GM12878 (cell line): Measurements from ENCODE around the gene HOXB2. TPM values are rescaled to one million over a fixed set of nuclear protein-coding genes. Genes with fewer than 3 reads are reported as not detected.

Source experiments
- ATAC-seq: fragments of 200-7000 bp; cut with Tn5 transposase; 3 replicates; pipeline ENCODE4 v1.9.1; 2020; ENCODE audit warnings: mild to moderate bottlenecking, moderate library complexity
- BruUV-seq: library from RNA; stranded (reverse); fragments of 400-500 nt; replicated peaks from 2 replicates; lab custom pipeline; 2021; lab: Mats Ljungman, UMichigan
- CTCF ChIA-PET: fragments of 300-600 bp; sonication (Branson Sonifier 250); formaldehyde crosslinking; extraction: SDS; loops from one replicate; lab custom pipeline; 2021; ENCODE audit warnings: inconsistent platforms; lab: Yijun Ruan, JAX
- POLR2A ChIA-PET: fragments of 350-600 bp; formaldehyde crosslinking; extraction: SDS; loops from one replicate; lab custom pipeline; 2021; ENCODE audit warnings: inconsistent platforms; lab: Charles Lee
- RAD21 ChIA-PET: fragments of 300-600 bp; sonication (Branson Sonifier 250); formaldehyde crosslinking; loops from one replicate; lab custom pipeline; 2023; ENCODE audit warnings: antibody characterized with exemption; ENCODE audit not compliant: unreplicated experiment; lab: Charles Lee
- SMC1A ChIA-PET: fragments of 300-600 bp; sonication (Branson Sonifier 250); formaldehyde crosslinking; loops from one replicate; lab custom pipeline; 2023; ENCODE audit not compliant: unreplicated experiment, uncharacterized antibody; lab: Charles Lee
- DNase-seq: peaks from one replicate; pipeline ENCODE4 v3.0.0-alpha.2; 2011; ENCODE audit warnings: low read depth, low spot score
- FAIRE-seq: peaks from 3 replicates; lab custom pipeline; 2011; peaks lifted over from hg19 to GRCh38; lab: Jason Lieb, UNC
- H2AFZ ChIP-seq: 2 replicates; pipeline ENCODE4 v1.6.0; 2011; ENCODE audit warnings: low read depth, low read length, control low read depth; ENCODE audit not compliant: control insufficient read depth
- H3K27ac ChIP-seq: 2 replicates; pipeline ENCODE4 v1.5.1; 2011; ENCODE audit warnings: control low read depth; ENCODE audit not compliant: control insufficient read depth, insufficient read depth
- H3K27me3 ChIP-seq, 2 experiments: replicated peaks in 1 of 2; 2 replicates each; pipeline versions ENCODE4 v1.6.0 to v1.6.1; 2011; ENCODE audit warnings: low read length in 1 of 2; ENCODE audit not compliant: control insufficient read depth in 2 of 2, insufficient read depth in 2 of 2
- H3K36me3 ChIP-seq, 2 experiments: 2 replicates each; pipeline ENCODE4 v1.5.1; 2011; ENCODE audit warnings: low read length in 1 of 2; ENCODE audit not compliant: control insufficient read depth in 2 of 2, insufficient read depth in 2 of 2
- H3K4me1 ChIP-seq: 2 replicates; pipeline ENCODE4 v1.6.1; 2011; ENCODE audit warnings: mild to moderate bottlenecking, low read length, moderate library complexity, mixed read lengths; ENCODE audit not compliant: control insufficient read depth, insufficient read depth
- H3K4me2 ChIP-seq: 2 replicates; pipeline ENCODE4 v1.6.0; 2011; ENCODE audit warnings: control low read depth; ENCODE audit not compliant: control insufficient read depth, insufficient read depth
- H3K4me3 ChIP-seq: fragments of 200-600 bp; sonication (generic); 2 replicates; pipeline ENCODE4 v1.5.1; 2016
- H3K79me2 ChIP-seq: 2 replicates; pipeline ENCODE4 v1.6.0; 2011; ENCODE audit warnings: low read length; ENCODE audit not compliant: control insufficient read depth, insufficient read depth
- H3K9ac ChIP-seq: 2 replicates; pipeline ENCODE4 v1.8.0; 2011; ENCODE audit warnings: low read length, control low read depth, mixed read lengths; ENCODE audit not compliant: control insufficient read depth, insufficient read depth
- H3K9me3 ChIP-seq: replicated peaks from 3 replicates; pipeline ENCODE4 v1.5.1; 2011; ENCODE audit warnings: mild to moderate bottlenecking, low read length; ENCODE audit not compliant: control insufficient read depth, insufficient read depth
- H4K20me1 ChIP-seq: 2 replicates; pipeline ENCODE4 v1.6.0; 2011; ENCODE audit not compliant: control insufficient read depth, insufficient read depth
- GATAD2B ChIP-seq: fragments of 450-650 bp; conservative IDR thresholded peaks from 2 replicates; pipeline ENCODE4 v1.6.1; 2017; ENCODE audit warnings: low read depth, mild to moderate bottlenecking, moderate library complexity
- KDM1A ChIP-seq: fragments of 200-600 bp; sonication (generic); IDR thresholded peaks from 2 replicates; pipeline ENCODE4 v1.6.1; 2016; ENCODE audit warnings: borderline replicate concordance
- LARP7 ChIP-seq: fragments of 450-650 bp; IDR thresholded peaks from 2 replicates; pipeline ENCODE4 v1.6.1; 2017; ENCODE audit warnings: mild to moderate bottlenecking
- MEF2A ChIP-seq: IDR thresholded peaks from 2 replicates; pipeline ENCODE4 v1.6.1; 2011; ENCODE audit warnings: low read depth, mild to moderate bottlenecking, low read length, moderate library complexity; ENCODE audit not compliant: insufficient read depth
- PAX5 ChIP-seq: IDR thresholded peaks from 2 replicates; pipeline ENCODE4 v1.6.1; 2011; ENCODE audit warnings: low read depth, low read length, borderline replicate concordance
- PAX8 ChIP-seq: fragments of 450-650 bp; IDR thresholded peaks from 2 replicates; pipeline ENCODE4 v1.6.1; 2017; ENCODE audit warnings: mild to moderate bottlenecking, moderate library complexity
- POU2F2 ChIP-seq: IDR thresholded peaks from 3 replicates; pipeline ENCODE4 v1.6.1; 2011; ENCODE audit warnings: low read depth, mild to moderate bottlenecking, low read length, borderline replicate concordance
- RAD21 ChIP-seq: IDR thresholded peaks from 2 replicates; pipeline ENCODE4 v1.6.1; 2011; ENCODE audit warnings: mild to moderate bottlenecking, low read depth, low read length, moderate library complexity; ENCODE audit not compliant: insufficient read depth
- RCOR1 ChIP-seq: conservative IDR thresholded peaks from 2 replicates; pipeline ENCODE4 v1.6.1; 2012; ENCODE audit warnings: low read depth, low read length, improper control_type of control experiment
- ZBTB40 ChIP-seq: fragments of 450-650 bp; IDR thresholded peaks from 2 replicates; pipeline ENCODE4 v1.6.1; 2016; ENCODE audit warnings: mild to moderate bottlenecking, moderate library complexity, borderline replicate concordance
- ZNF217 ChIP-seq: fragments of 450-650 bp; IDR thresholded peaks from 2 replicates; pipeline ENCODE4 v1.6.1; 2017; ENCODE audit warnings: antibody characterized with exemption, mild to moderate bottlenecking
- WGBS: methylation state at CpG from one replicate; pipeline ENCODE4 v1.1.6; 2016; ENCODE audit warnings: low lambda C conversion rate; ENCODE audit not compliant: insufficient replicate concordance, insufficient coverage; ENCODE audit errors: missing lambda C conversion rate; 5-methylcytosine and 5-hydroxymethylcytosine counted together
- in situ Hi-C: fragments of 300-500 bp; cut with MboI; formaldehyde crosslinking; loops from 9 replicates; pipeline ENCODE4 v1.14.3; 2018; ENCODE audit warnings: mixed read lengths
- intact Hi-C: fragments of 100-400 bp; cut with micrococcal nuclease; formaldehyde crosslinking; loops from one replicate; pipeline ENCODE4 v1.14.2; 2022; ENCODE audit not compliant: unreplicated experiment
- polyA plus RNA-seq, 11 experiments: library from polyadenylated mRNA; depleted of rRNA in 4 of 11; unstranded in 6 of 11; stranded (reverse) in 5 of 11; fragments of >200 nt; fragmentation: Nextera tagmentation in 4 of 11; fragmentation: Illumina TruSeq in 1 of 11; extraction: Ambion mirVana in 4 of 11; extraction: Trizol in 1 of 11; gene quantifications; 1 replicate in 1 of 11; 2 replicates in 10 of 11; pipeline versions ENCODE4 v1.2.1 to v1.2.3, GENCODE V29; 2011 to 2016; ENCODE audit warnings: inconsistent platforms in 2 of 11, missing spikeins in 2 of 11, low read depth in 1 of 11
- total RNA-seq, 4 experiments: library from RNA; depleted of rRNA in 3 of 4; stranded (reverse); fragments of >200 nt in 3 of 4; fragmentation: Illumina TruSeq in 1 of 4; extraction: Trizol in 1 of 4; gene quantifications; 2 replicates each; pipeline versions ENCODE4 v1.2.1 to v1.2.3, GENCODE V29; 2013 to 2021

The HOXB2 gene
- total and polyA plus RNA-seq, 10 of the 15 experiments (the other 5 are each of a cell fraction or from before 2014, with no cell fraction given), result 0.16 to 8.8 (median 2.3) TPM

GRCh38 chr17:48579471-48579759, 34.5 kb upstream of the HOXB2 start:
- RAD21 ChIA-PET, result interaction anchor here (0.6 to 2.3 kb wide), 5 partner anchors 82 to 245 kb away, joined by 3 to 8 read pairs (median 3); no protein-coding TSS in a partner anchor
- intact Hi-C loops, result no loop called here
- no TSS peak for BruUV-seq
- no peak for ATAC-seq
- Histone ChIP-seq H3K4me2 (peak overlapping the region; percentile 48), H3K4me1 (peaks cover 23% of the 10 kb centered on the region), H3K79me2 (peaks cover 7% of the 10 kb centered on the region), H3K27me3 (no peaks in the 10 kb centered on the region), H3K27ac (no peak overlapping the region), H3K4me3 (peak overlapping the region; percentile 93), H4K20me1 (no peaks in the 10 kb centered on the region), H3K9me3 (no peaks in the 10 kb centered on the region), H2AFZ (no peak overlapping the region), H3K36me3 (no peaks in the 10 kb centered on the region), H3K9ac (no peak overlapping the region)
- CTCF ChIA-PET, result interaction anchor here (1.0 to 2.3 kb wide), 4 partner anchors 87 to 317 kb away, joined by 3 to 10 read pairs (median 4); no protein-coding TSS in a partner anchor
- no peak for DNase-seq
- TF ChIP-seq PAX5 (no peak), PAX8 (0 out of 2 replicates have a peak, but pooled peaks have one; percentile 25), MEF2A (no peak), ZNF217 (no peak), RAD21 (no peak)
- POLR2A ChIA-PET, result interaction anchor here (0.6 to 0.7 kb wide), 2 partner anchors 98 to 484 kb away, joined by 3 to 5 read pairs; no protein-coding TSS in a partner anchor
- in situ Hi-C loops, result no loop called here
- no peak for FAIRE-seq
- 63% methylated on average over 7 of the region's 7 CpGs for WGBS
- SMC1A ChIA-PET, result interaction anchor here (0.9 to 2.0 kb wide), 6 partner anchors 76 to 243 kb away, joined by 3 to 6 read pairs (median 4); no protein-coding TSS in a partner anchor

- no peaks in the 10 kb centered on the region for H3K27me3 ChIP-seq
- DNase-seq (no peak), ATAC-seq (peak; percentile 79), FAIRE-seq (no peak)
- H2AFZ ChIP-seq, result peak overlapping the region; percentile 78
- in situ Hi-C loops, result no loop called here
- H3K36me3 ChIP-seq, result no peaks in the 10 kb centered on the region
- CTCF ChIA-PET, result interaction anchor here (1.0 to 2.3 kb wide), 3 partner anchors 86 to 245 kb away, joined by 4 to 10 read pairs (median 4); no protein-coding TSS in a partner anchor
- H3K27ac ChIP-seq, result peak overlapping the region; percentile 29
- POLR2A ChIA-PET, result no interaction called here
- H3K9ac ChIP-seq, result peak overlapping the region; percentile 77
- peaks cover 23% of the 10 kb centered on the region for H3K4me1 ChIP-seq
- peaks cover 7% of the 10 kb centered on the region for H3K79me2 ChIP-seq
- peak overlapping the region; percentile 93 for H3K4me3 ChIP-seq
- H4K20me1 ChIP-seq, result no peaks in the 10 kb centered on the region
- peak overlapping the region; percentile 48 for H3K4me2 ChIP-seq
- no peaks in the 10 kb centered on the region for H3K9me3 ChIP-seq
- WGBS, result 19% methylated on average over 41 of the region's 43 CpGs
- RAD21 ChIA-PET, result interaction anchor here (0.9 to 2.3 kb wide), 5 partner anchors 82 to 245 kb away, joined by 3 to 8 read pairs (median 4); no protein-coding TSS in a partner anchor
- TSS peak; percentile 84 for BruUV-seq
- intact Hi-C loops, result no loop called here
- SMC1A ChIA-PET, result interaction anchor here (0.9 to 2.7 kb wide), 8 partner anchors 68 to 245 kb away, joined by 3 to 6 read pairs (median 3); no protein-coding TSS in a partner anchor
- peak; percentile 46; the same call in 1 of the 3 replicates for TF ChIP-seq POU2F2
- TF ChIP-seq GATAD2B, result 0 out of 2 replicates have a peak, but pooled peaks have one; percentile 15
- 0 out of 2 replicates have a peak, but pooled peaks have one; percentile 31 for TF ChIP-seq ZBTB40
- TF ChIP-seq RCOR1, result 0 out of 2 replicates have a peak, but pooled peaks have one; percentile 32
- TF ChIP-seq KDM1A, result no peak
- TF ChIP-seq LARP7, result 0 out of 2 replicates have a peak, but pooled peaks have one; percentile 21
These were observed 33.9 kb upstream of the HOXB2 start for GRCh38 chr17:48578616-48579470.
